ENCODE measurements around the gene ZBTB17.

Gene ZBTB17

GRCh38 chr1:15948091-15948591 is 27.8 kb downstream of the ZBTB17 start:
- Histone ChIP-seq H3K27ac (ENCODE audit: low read depth, low read length) (no peak overlapping the region), H3K4me1 (ENCODE audit: control insufficient read depth in 1 of 2, insufficient read depth in 2 of 2, low read length in 2 of 2) (peaks cover 30 to 34% of the 10 kb centered on the region in 2 donors), H3K36me3 (ENCODE audit: control insufficient read depth in 1 of 2, insufficient read depth in 2 of 2, low read length in 2 of 2) (peaks cover 15 to 63% of the 10 kb centered on the region in 2 donors), H3K27me3 (ENCODE audit: control insufficient read depth in 1 of 2, insufficient read depth in 2 of 2, low read length in 2 of 2) (no peaks in the 10 kb centered on the region), H3K9ac (ENCODE audit: low read depth in 1 of 2, low read length in 2 of 2) (no peak overlapping the region), H3K4me3 (ENCODE audit: low read depth in 1 of 2, low read length in 2 of 2) (no peak overlapping the region), H3K9me3 (ENCODE audit: control insufficient read depth in 1 of 2, low read length in 2 of 2) (no peaks in the 10 kb centered on the region)

DNA sequence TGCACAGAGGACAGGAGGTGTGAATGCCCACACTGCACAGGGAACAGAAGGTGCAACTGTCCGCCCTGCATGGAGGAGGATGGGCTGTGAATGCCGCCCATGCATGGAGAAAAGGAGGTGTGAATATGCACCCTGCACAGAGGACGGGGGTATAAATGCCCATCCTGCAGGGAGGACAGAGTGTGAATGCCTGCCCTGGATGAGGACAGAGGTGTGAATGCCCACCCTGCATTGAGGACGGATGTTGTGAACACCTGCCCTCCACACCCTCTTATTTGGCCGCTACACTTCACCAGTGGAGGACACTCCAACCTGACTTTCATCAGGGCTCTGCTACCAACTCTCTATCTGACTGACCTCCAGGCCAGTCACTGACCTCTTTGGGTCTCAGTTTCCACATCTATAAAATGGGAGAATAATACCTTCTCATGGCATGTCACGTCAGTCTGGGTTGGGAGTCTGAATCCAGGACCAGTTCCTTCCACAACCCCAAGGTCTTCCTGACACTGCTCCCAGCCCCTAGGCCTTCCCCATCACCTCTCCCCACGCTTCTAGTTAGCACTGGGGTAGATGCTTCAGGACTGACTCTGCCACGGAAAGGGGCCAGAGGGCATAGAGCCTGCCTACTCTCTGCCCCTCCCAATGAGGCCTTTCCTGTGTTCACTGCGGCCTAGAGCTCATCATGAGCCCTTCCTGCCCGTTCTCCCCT is 28.4 kb downstream of the ZBTB17 start:
- Histone ChIP-seq H3K9ac (ENCODE audit: low read depth in 1 of 2, low read length in 2 of 2) (no peak overlapping the region), H3K9me3 (ENCODE audit: control insufficient read depth in 1 of 2, low read length in 2 of 2) (no peaks in the 10 kb centered on the region), H3K4me3 (ENCODE audit: low read depth in 1 of 2, low read length in 2 of 2) (no peak overlapping the region), H3K27me3 (ENCODE audit: control insufficient read depth in 1 of 2, insufficient read depth in 2 of 2, low read length in 2 of 2) (no peaks in the 10 kb centered on the region), H3K4me1 (ENCODE audit: control insufficient read depth in 1 of 2, insufficient read depth in 2 of 2, low read length in 2 of 2) (peaks cover 30 to 31% of the 10 kb centered on the region in 2 donors), H3K36me3 (ENCODE audit: control insufficient read depth in 1 of 2, insufficient read depth in 2 of 2, low read length in 2 of 2) (peaks cover 21 to 65% of the 10 kb centered on the region in 2 donors), H3K27ac (ENCODE audit: low read depth, low read length) (no peak overlapping the region)

GRCh38 chr1:15946571-15947381 is 29.1 kb downstream of the ZBTB17 start:
- no peak overlapping the region for H3K4me3 ChIP-seq (ENCODE audit: low read depth in 1 of 2, low read length in 2 of 2)
- H3K27ac ChIP-seq (ENCODE audit: low read depth, low read length) = no peak overlapping the region
- no peaks in the 10 kb centered on the region for H3K27me3 ChIP-seq (ENCODE audit: control insufficient read depth in 1 of 2, insufficient read depth in 2 of 2, low read length in 2 of 2)
- peaks cover 28 to 68% of the 10 kb centered on the region in 2 donors for H3K36me3 ChIP-seq (ENCODE audit: control insufficient read depth in 1 of 2, insufficient read depth in 2 of 2, low read length in 2 of 2)
- no peak overlapping the region for H3K9ac ChIP-seq (ENCODE audit: low read depth in 1 of 2, low read length in 2 of 2)
- no peaks in the 10 kb centered on the region for H3K9me3 ChIP-seq (ENCODE audit: control insufficient read depth in 1 of 2, low read length in 2 of 2)
- H3K4me1 ChIP-seq (ENCODE audit: control insufficient read depth in 1 of 2, insufficient read depth in 2 of 2, low read length in 2 of 2) = peaks cover 25 to 28% of the 10 kb centered on the region in 2 donors

GRCh38 chr1:15945832-15946448 is 30.0 kb downstream of the ZBTB17 start:
- Histone ChIP-seq H3K9ac (ENCODE audit: low read depth in 1 of 2, low read length in 2 of 2) (no peak overlapping the region), H3K36me3 (ENCODE audit: control insufficient read depth in 1 of 2, insufficient read depth in 2 of 2, low read length in 2 of 2) (peaks cover 36 to 76% of the 10 kb centered on the region in 2 donors), H3K9me3 (ENCODE audit: control insufficient read depth in 1 of 2, low read length in 2 of 2) (no peaks in the 10 kb centered on the region), H3K27me3 (ENCODE audit: control insufficient read depth in 1 of 2, insufficient read depth in 2 of 2, low read length in 2 of 2) (no peaks in the 10 kb centered on the region), H3K4me1 (ENCODE audit: control insufficient read depth in 1 of 2, insufficient read depth in 2 of 2, low read length in 2 of 2) (peaks cover 18 to 22% of the 10 kb centered on the region in 2 donors), H3K27ac (ENCODE audit: low read depth, low read length) (no peak overlapping the region), H3K4me3 (ENCODE audit: low read depth in 1 of 2, low read length in 2 of 2) (no peak overlapping the region)

DNA sequence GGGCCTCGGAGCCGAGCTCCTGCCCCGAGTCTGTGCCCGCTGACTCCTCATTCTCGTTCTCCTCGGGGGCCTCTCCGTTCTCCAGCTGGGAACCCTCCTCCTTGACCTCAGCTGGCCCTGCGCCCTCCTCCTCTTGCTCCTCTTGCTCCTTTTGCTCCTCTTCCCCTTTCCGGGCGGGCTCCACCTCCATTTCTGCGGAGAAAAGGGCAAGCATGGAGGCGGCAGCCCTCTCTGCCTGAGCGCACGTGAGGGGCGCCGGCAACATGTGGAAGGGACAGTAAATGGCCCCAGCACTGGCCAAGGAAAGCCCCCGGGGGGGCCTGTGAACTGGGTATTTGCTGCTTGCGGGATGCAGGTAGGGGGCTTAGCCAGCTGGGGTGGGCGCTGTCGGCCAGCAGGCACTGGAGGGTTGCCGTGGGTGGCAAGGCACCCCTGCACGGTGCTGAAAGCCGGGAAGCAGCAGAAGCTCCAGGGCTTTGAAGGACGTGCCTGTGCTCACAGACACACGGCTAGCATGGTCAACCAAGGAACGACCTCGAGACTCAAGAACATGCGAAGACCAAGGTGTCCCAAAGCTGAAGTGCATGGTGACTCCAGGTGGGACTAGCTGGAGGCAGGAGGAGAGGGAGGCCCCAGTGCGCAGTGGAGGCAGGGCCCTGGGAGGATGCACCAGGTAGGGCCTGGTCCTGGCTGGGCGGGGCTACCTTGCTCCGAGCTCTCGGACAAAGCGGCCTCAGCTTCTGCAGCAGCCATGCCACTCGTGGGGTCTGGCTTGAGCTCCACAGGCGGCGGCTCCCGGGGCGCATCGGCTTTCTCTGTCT is 30.7 kb downstream of the ZBTB17 start:
- Histone ChIP-seq H3K27me3 (ENCODE audit: control insufficient read depth in 1 of 2, insufficient read depth in 2 of 2, low read length in 2 of 2) (no peaks in the 10 kb centered on the region), H3K4me3 (ENCODE audit: low read depth in 1 of 2, low read length in 2 of 2) (no peak overlapping the region), H3K27ac (ENCODE audit: low read depth, low read length) (no peak overlapping the region), H3K9ac (ENCODE audit: low read depth in 1 of 2, low read length in 2 of 2) (no peak overlapping the region), H3K36me3 (ENCODE audit: control insufficient read depth in 1 of 2, insufficient read depth in 2 of 2, low read length in 2 of 2) (peaks cover 42 to 84% of the 10 kb centered on the region in 2 donors), H3K9me3 (ENCODE audit: control insufficient read depth in 1 of 2, low read length in 2 of 2) (no peaks in the 10 kb centered on the region), H3K4me1 (ENCODE audit: control insufficient read depth in 1 of 2, insufficient read depth in 2 of 2, low read length in 2 of 2) (peaks cover 11 to 15% of the 10 kb centered on the region in 2 donors)

DNA sequence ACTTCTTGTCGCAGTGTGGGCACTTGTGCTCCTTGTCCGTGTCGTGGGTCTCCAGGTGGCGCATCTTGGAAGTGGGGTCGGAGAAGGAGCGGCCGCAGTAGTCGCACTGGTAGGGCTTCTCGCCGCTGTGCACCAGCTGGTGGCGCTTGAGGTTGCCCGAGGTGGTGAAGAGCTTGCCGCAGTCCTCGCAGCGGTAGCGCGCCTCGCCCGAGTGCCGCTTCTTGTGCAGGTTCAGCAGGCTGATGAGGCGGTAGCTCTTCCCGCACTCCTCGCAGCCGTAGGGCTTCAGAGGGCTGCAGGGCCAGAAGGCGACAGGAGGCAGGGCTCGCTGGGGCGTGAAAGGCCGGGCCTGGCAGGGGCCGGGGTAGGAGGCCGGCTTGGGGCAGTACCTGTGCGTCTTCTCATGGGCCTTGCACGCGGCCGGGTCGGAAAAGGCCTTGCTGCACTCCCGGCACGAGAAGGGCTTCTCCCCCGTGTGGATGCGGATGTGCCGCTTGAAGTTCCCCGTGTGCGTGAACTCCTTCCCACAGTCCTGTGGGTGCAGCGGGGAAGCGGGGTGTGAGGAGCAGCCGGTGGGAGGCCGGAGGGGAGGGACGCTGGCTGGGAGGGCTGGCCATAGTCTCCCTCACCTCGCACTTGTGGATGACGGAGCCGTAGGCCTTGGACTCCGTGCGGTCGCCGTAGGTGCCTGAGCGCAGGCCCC is 31.4 kb downstream of the ZBTB17 start:
- Histone ChIP-seq H3K36me3 (ENCODE audit: control insufficient read depth in 1 of 2, insufficient read depth in 2 of 2, low read length in 2 of 2) (peaks cover 42 to 89% of the 10 kb centered on the region in 2 donors), H3K4me1 (ENCODE audit: control insufficient read depth in 1 of 2, insufficient read depth in 2 of 2, low read length in 2 of 2) (peaks cover 7 to 8% of the 10 kb centered on the region in 2 donors), H3K9me3 (ENCODE audit: control insufficient read depth in 1 of 2, low read length in 2 of 2) (no peaks in the 10 kb centered on the region), H3K27me3 (ENCODE audit: control insufficient read depth in 1 of 2, insufficient read depth in 2 of 2, low read length in 2 of 2) (no peaks in the 10 kb centered on the region), H3K9ac (ENCODE audit: low read depth in 1 of 2, low read length in 2 of 2) (no peak overlapping the region), H3K27ac (ENCODE audit: low read depth, low read length) (no peak overlapping the region), H3K4me3 (ENCODE audit: low read depth in 1 of 2, low read length in 2 of 2) (no peak overlapping the region)

DNA sequence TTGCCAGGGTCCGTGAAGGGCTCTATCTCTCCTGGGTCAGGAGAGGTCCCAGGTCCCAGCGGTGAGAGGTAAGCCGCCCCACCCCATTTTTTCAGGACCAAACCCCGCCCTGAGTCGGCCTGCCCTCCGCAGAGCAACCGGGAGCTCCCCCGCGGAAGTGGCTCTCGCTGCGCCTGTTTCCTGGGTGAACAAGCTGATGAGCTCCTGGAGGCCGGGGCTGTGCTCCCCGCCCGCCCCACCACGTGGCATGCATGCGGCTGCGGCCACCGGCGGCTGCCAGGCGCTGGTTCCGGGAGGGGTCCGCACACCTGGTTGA is 32.0 kb downstream of the ZBTB17 start:
- H3K9me3 ChIP-seq (ENCODE audit: control insufficient read depth in 1 of 2, low read length in 2 of 2) = no peaks in the 10 kb centered on the region
- H3K4me3 ChIP-seq (ENCODE audit: low read depth in 1 of 2, low read length in 2 of 2) = no peak overlapping the region
- peaks cover 10 to 11% of the 10 kb centered on the region in 2 donors for H3K4me1 ChIP-seq (ENCODE audit: control insufficient read depth in 1 of 2, insufficient read depth in 2 of 2, low read length in 2 of 2)
- H3K27me3 ChIP-seq (ENCODE audit: control insufficient read depth in 1 of 2, insufficient read depth in 2 of 2, low read length in 2 of 2) = no peaks in the 10 kb centered on the region
- peaks cover 42 to 95% of the 10 kb centered on the region in 2 donors for H3K36me3 ChIP-seq (ENCODE audit: control insufficient read depth in 1 of 2, insufficient read depth in 2 of 2, low read length in 2 of 2)
- no peak overlapping the region for H3K9ac ChIP-seq (ENCODE audit: low read depth in 1 of 2, low read length in 2 of 2)
- no peak overlapping the region for H3K27ac ChIP-seq (ENCODE audit: low read depth, low read length)

GRCh38 chr1:15943328-15943991 is 32.4 kb downstream of the ZBTB17 start:
- no peak overlapping the region for H3K27ac ChIP-seq (ENCODE audit: low read depth, low read length)

More at GRCh38 chr1:15943328-15943991, 32.4 kb downstream of the ZBTB17 start:
- Histone ChIP-seq H3K4me3 (ENCODE audit: low read depth in 1 of 2, low read length in 2 of 2) (no peak overlapping the region), H3K27me3 (ENCODE audit: control insufficient read depth in 1 of 2, insufficient read depth in 2 of 2, low read length in 2 of 2) (no peaks in the 10 kb centered on the region), H3K36me3 (ENCODE audit: control insufficient read depth in 1 of 2, insufficient read depth in 2 of 2, low read length in 2 of 2) (peaks cover 42 to 98% of the 10 kb centered on the region in 2 donors), H3K4me1 (ENCODE audit: control insufficient read depth in 1 of 2, insufficient read depth in 2 of 2, low read length in 2 of 2) (peaks cover 9 to 10% of the 10 kb centered on the region in 2 donors), H3K9me3 (ENCODE audit: control insufficient read depth in 1 of 2, low read length in 2 of 2) (no peaks in the 10 kb centered on the region), H3K9ac (ENCODE audit: low read depth in 1 of 2, low read length in 2 of 2) (no peak overlapping the region)

Measured in duodenal mucosa (tissue), 2 donors.